SK-MEL-5 (cell line): ENCODE data around the gene TMEM119. TPM values are rescaled to one million over a fixed set of nuclear protein-coding genes. Genes with fewer than 3 reads are reported as not detected.
A peak's percentile ranks its signal among the peaks of the same experiment; 100 is the strongest.
"Not testable (repeated sequence)": the region's sequence is repeated elsewhere in the genome, so short reads cannot be mapped to it uniquely, and the experiment has no call there.

Source experiments
- DNase-seq: peaks from one replicate; pipeline ENCODE4 v3.0.0-alpha.2; 2016; ENCODE audit warnings: low read depth, low spot score
- in situ Hi-C: cut with HindIII; loops from 2 replicates; pipeline ENCODE4 v1.10.0; 2016; ENCODE audit warnings: low sequenced_read_pairs, high pct_unique_total_duplicates, low pct_unique_long_range_greater_than_20kb
- total RNA-seq: library from RNA; depleted of rRNA; stranded (reverse); fragments of >200 nt; shearing (Covaris generic); gene quantifications from 2 replicates; pipeline ENCODE4 v1.2.3, GENCODE V29; 2014

The TMEM119 gene
- total RNA-seq, 1 experiment from 2014 or later, result not detected

GRCh38 chr12:108564724-108565123 is 33.2 kb downstream of the TMEM119 start:
- in situ Hi-C loops, result no loop called here
- DNase-seq, result no peak

- no peak for DNase-seq
- in situ Hi-C loops, result no loop called here
These were observed 34.1 kb downstream of the TMEM119 start for GRCh38 chr12:108563804-108564151.

- in situ Hi-C loops, result no loop called here
- DNase-seq, result peak; percentile 94
These were observed 34.6 kb downstream of the TMEM119 start for GRCh38 chr12:108563136-108563803.

- in situ Hi-C loops, result no loop called here
- peak; percentile 97 for DNase-seq
These were observed 35.3 kb downstream of the TMEM119 start, which contains the start of gene ISCU for GRCh38 chr12:108562348-108563135. Gene ISCU, plus strand, starts transcription at chr12:108562596. Its CDS starts 27 bp downstream, at chr12:108562623.

GRCh38 chr12:108561852-108562347 is 36.0 kb downstream of the TMEM119 start:
- in situ Hi-C loops, result no loop called here
- no peak for DNase-seq

GRCh38 chr12:108560752-108561719 is 36.8 kb downstream of the TMEM119 start, which contains the start of gene SART3:
Gene SART3, minus strand, starts transcription at chr12:108561173. Its CDS starts 19 bp downstream, at chr12:108561154.
- peak; percentile 93 for DNase-seq
- in situ Hi-C loops, result no loop called here

- in situ Hi-C loops, result no loop called here
- no peak for DNase-seq
These were observed 37.6 kb downstream of the TMEM119 start for GRCh38 chr12:108560321-108560721.

GRCh38 chr12:108559748-108560147 is 38.1 kb downstream of the TMEM119 start:
- in situ Hi-C loops, result no loop called here

GRCh38 chr12:108559007-108559655 is 38.8 kb downstream of the TMEM119 start:
- in situ Hi-C loops, result no loop called here
- no peak for DNase-seq

More at GRCh38 chr12:108559748-108560147, 38.1 kb downstream of the TMEM119 start:
- no peak for DNase-seq

GRCh38 chr12:108555383-108555782 is 42.5 kb downstream of the TMEM119 start:
- in situ Hi-C loops, result not testable (repeated sequence)

GRCh38 chr12:108553799-108554198 is 44.1 kb downstream of the TMEM119 start:
- no peak for DNase-seq

More at GRCh38 chr12:108555383-108555782, 42.5 kb downstream of the TMEM119 start:
- not testable (repeated sequence) for DNase-seq

GRCh38 chr12:108551535-108551934 is 46.3 kb downstream of the TMEM119 start:
- in situ Hi-C loops, result no loop called here
- DNase-seq, result no peak

More at GRCh38 chr12:108553799-108554198, 44.1 kb downstream of the TMEM119 start:
- in situ Hi-C loops, result no loop called here

GRCh38 chr12:108548954-108549521 is 48.8 kb downstream of the TMEM119 start:
- in situ Hi-C loops, result no loop called here
- no peak for DNase-seq

GRCh38 chr12:108547686-108548085 is 50.2 kb downstream of the TMEM119 start:
- no peak for DNase-seq
- in situ Hi-C loops, result no loop called here

- no peak for DNase-seq
- in situ Hi-C loops, result no loop called here
These were observed 54.2 kb downstream of the TMEM119 start for GRCh38 chr12:108543652-108544051.

GRCh38 chr12:108542320-108542719 is 55.6 kb downstream of the TMEM119 start:
- DNase-seq, result no peak
- in situ Hi-C loops, result no loop called here
